HepG2 (cell line): ENCODE data around the gene CDH13. TPM values are rescaled to one million over a fixed set of nuclear protein-coding genes. Genes with fewer than 3 reads are reported as not detected.

Source experiments
- ATAC-seq: fragments of 200-7000 bp; cut with Tn5 transposase; 3 replicates; pipeline ENCODE4 v1.9.1; 2020; ENCODE audit warnings: mild to moderate bottlenecking, moderate library complexity
- BruUV-seq: library from RNA; stranded (reverse); fragments of 400-500 nt; replicated peaks from 2 replicates; lab custom pipeline; 2021; lab: Mats Ljungman, UMichigan
- CTCF ChIA-PET: fragments of 300-600 bp; formaldehyde crosslinking; extraction: SDS; loops from one replicate; lab custom pipeline; 2021; ENCODE audit warnings: low total read pairs, inconsistent platforms, low intra/inter-chr PET ratio; lab: Yijun Ruan, JAX
- POLR2A ChIA-PET: fragments of 350-600 bp; sonication (Branson Sonifier 250); formaldehyde crosslinking; loops from one replicate; lab custom pipeline; 2020; ENCODE audit warnings: antibody characterized with exemption, inconsistent platforms; lab: Yijun Ruan, JAX
- DNase-seq: peaks from one replicate; pipeline ENCODE4 v3.0.0-alpha.2; 2015; ENCODE audit warnings: low spot score
- FAIRE-seq: peaks from 3 replicates; lab custom pipeline; 2011; peaks lifted over from hg19 to GRCh38; lab: Jason Lieb, UNC
- H2AFZ ChIP-seq: one replicate; pipeline ENCODE4 v1.6.1; 2011; ENCODE audit warnings: low read length, inconsistent platforms
- H3K27ac ChIP-seq: fragments of 300-600 bp; 3 replicates; pipeline ENCODE4 v1.8.0; 2011; ENCODE audit warnings: mixed run types, mild to moderate bottlenecking, mixed read lengths, low read length, inconsistent platforms; ENCODE audit not compliant: insufficient read depth; ENCODE audit errors: extremely low read length
- H3K27me3 ChIP-seq, 2 experiments: fragments of 200-600 bp in 1 of 2; 2 replicates in 1 of 2; 3 replicates in 1 of 2; pipeline versions ENCODE4 v1.6.0 to v1.8.0; 2011; ENCODE audit warnings: low read length in 2 of 2, mild to moderate bottlenecking in 2 of 2, moderate library complexity in 2 of 2, inconsistent platforms in 1 of 2; ENCODE audit not compliant: insufficient read depth in 2 of 2, control insufficient read depth in 1 of 2
- H3K36me3 ChIP-seq, 2 experiments: fragments of 200-600 bp in 1 of 2; replicated peaks in 1 of 2; 2 replicates in 1 of 2; 3 replicates in 1 of 2; pipeline versions ENCODE4 v1.5.1 to v1.8.0; 2011; ENCODE audit warnings: low read length in 2 of 2, inconsistent platforms in 1 of 2; ENCODE audit not compliant: insufficient read depth in 2 of 2, control insufficient read depth in 1 of 2
- H3K4me1 ChIP-seq: 2 replicates; pipeline ENCODE4 v1.5.1; 2012; ENCODE audit warnings: low read length, inconsistent platforms; ENCODE audit not compliant: insufficient read depth
- H3K4me2 ChIP-seq: 2 replicates; pipeline ENCODE4 v1.6.0; 2011; ENCODE audit warnings: low read depth, low read length, inconsistent platforms
- H3K4me3 ChIP-seq, 3 experiments: fragments of 200-600 bp in 1 of 3; sonication (generic), shearing (Covaris generic) in 1 of 3; replicated peaks in 1 of 3; 2 replicates each; pipeline ENCODE4 v1.5.1; 2011 to 2016; ENCODE audit warnings: low read length in 3 of 3, inconsistent platforms in 2 of 3, low read depth in 2 of 3, mild to moderate bottlenecking in 2 of 3, control low read depth in 1 of 3, mixed read lengths in 1 of 3; ENCODE audit not compliant: insufficient read depth in 1 of 3
- H3K79me2 ChIP-seq: one replicate; pipeline ENCODE4 v1.6.1; 2011; ENCODE audit warnings: low read length, inconsistent platforms; ENCODE audit not compliant: insufficient read depth
- H3K9ac ChIP-seq: 2 replicates; pipeline ENCODE4 v1.6.0; 2011; ENCODE audit warnings: mild to moderate bottlenecking, low read depth, low read length, inconsistent platforms; ENCODE audit not compliant: insufficient read depth
- H3K9me3 ChIP-seq: 2 replicates; pipeline ENCODE4 v1.5.1; 2012; ENCODE audit warnings: mild to moderate bottlenecking, low read length
- H4K20me1 ChIP-seq: 2 replicates; pipeline ENCODE4 v1.6.0; 2011; ENCODE audit warnings: inconsistent platforms, mild to moderate bottlenecking, low read length, moderate library complexity; ENCODE audit not compliant: insufficient read depth
- ARID2 ChIP-seq: sonication (generic); formaldehyde crosslinking; IDR thresholded peaks from 2 replicates; pipeline ENCODE4 v1.8.1; 2022; ENCODE audit warnings: mild to moderate bottlenecking, missing genetic modification reagents, borderline replicate concordance
- EP300 ChIP-seq, 3 experiments: sonication (generic) in 1 of 3; formaldehyde crosslinking in 1 of 3; IDR thresholded peaks; 2 replicates each; pipeline versions ENCODE4 v1.5.1 to v1.6.1; 2011 to 2020; ENCODE audit warnings: low read depth in 2 of 3, low read length in 2 of 3, borderline replicate concordance in 1 of 3, improper control_type of control experiment in 1 of 3, mild to moderate bottlenecking in 1 of 3, missing genetic modification reagents in 1 of 3, moderate library complexity in 1 of 3
- GABPB1 ChIP-seq: IDR thresholded peaks from 2 replicates; pipeline ENCODE4 v1.6.1; 2016; ENCODE audit warnings: mild to moderate bottlenecking, missing genetic modification reagents, moderate library complexity, missing compliant biosample characterization
- KAT8 ChIP-seq: IDR thresholded peaks from 2 replicates; pipeline ENCODE4 v1.6.1; 2016; ENCODE audit warnings: missing genetic modification reagents, missing compliant biosample characterization
- MAFK ChIP-seq, 2 experiments: IDR thresholded peaks in 1 of 2; conservative IDR thresholded peaks in 1 of 2; 2 replicates each; pipeline ENCODE4 v1.6.1; 2011; ENCODE audit warnings: improper control_type of control experiment in 2 of 2, low read length in 2 of 2
- STAT5B ChIP-seq: sonication (generic); formaldehyde crosslinking; IDR thresholded peaks from 2 replicates; pipeline ENCODE4 v1.4.0; 2020; ENCODE audit warnings: missing genetic modification reagents
- TFE3 ChIP-seq: IDR thresholded peaks from 2 replicates; pipeline ENCODE4 v1.6.1; 2016
- THAP11 ChIP-seq: IDR thresholded peaks from 2 replicates; pipeline ENCODE4 v1.6.1; 2016; ENCODE audit warnings: missing biosample characterization, missing genetic modification reagents
- YEATS2 ChIP-seq: sonication (generic); formaldehyde crosslinking; IDR thresholded peaks from 2 replicates; pipeline ENCODE4 v1.4.0; 2020; ENCODE audit warnings: missing genetic modification reagents, borderline replicate concordance
- ZBTB4 ChIP-seq: sonication (generic); formaldehyde crosslinking; IDR thresholded peaks from 2 replicates; pipeline ENCODE4 v1.4.0; 2020; ENCODE audit warnings: missing genetic modification reagents, mild to moderate bottlenecking, borderline replicate concordance
- ZHX2 ChIP-seq, 2 experiments: sonication (generic) in 1 of 2; formaldehyde crosslinking in 1 of 2; IDR thresholded peaks; 2 replicates each; pipeline versions ENCODE4 v1.6.1 to v1.9.0; 2014 to 2022; ENCODE audit warnings: antibody characterized with exemption in 1 of 2, borderline replicate concordance in 1 of 2, inconsistent platforms in 1 of 2, low read depth in 1 of 2, missing genetic modification reagents in 1 of 2
- ZNF34 ChIP-seq: sonication (generic); formaldehyde crosslinking; IDR thresholded peaks from 2 replicates; pipeline ENCODE4 v1.4.0; 2020; ENCODE audit warnings: mild to moderate bottlenecking, missing genetic modification reagents, borderline replicate concordance
- ZNF569 ChIP-seq: sonication (generic); formaldehyde crosslinking; IDR thresholded peaks from 2 replicates; pipeline ENCODE4 v1.5.0; 2020; ENCODE audit warnings: mild to moderate bottlenecking, missing genetic modification reagents, moderate library complexity, borderline replicate concordance
- WGBS: methylation state at CpG from one replicate; pipeline ENCODE4 v1.1.6; 2017; ENCODE audit warnings: low lambda C conversion rate; 5-methylcytosine and 5-hydroxymethylcytosine counted together
- in situ Hi-C: cut with HindIII; loops from 2 replicates; pipeline ENCODE4 v1.10.0; 2017; ENCODE audit warnings: low pct_unique_long_range_greater_than_20kb; ENCODE audit not compliant: extremely low pct_ligation_motif_present
- intact Hi-C: fragments of 100-400 bp; cut with micrococcal nuclease; formaldehyde crosslinking; loops from one replicate; pipeline ENCODE4 v1.10.0; 2022; ENCODE audit not compliant: unreplicated experiment
- polyA plus RNA-seq, 8 experiments: library from polyadenylated mRNA; depleted of rRNA in 3 of 8; stranded (reverse) in 7 of 8; unstranded in 1 of 8; fragments of >200 nt; fragmentation: Illumina TruSeq in 4 of 8; extraction: Trizol in 4 of 8; gene quantifications; 2 replicates each; pipeline versions ENCODE4 v1.2.1 to v1.2.3, GENCODE V29; 2011 to 2016; ENCODE audit warnings: low read depth in 4 of 8, missing spikeins in 1 of 8, mixed read lengths in 1 of 8; ENCODE audit not compliant: insufficient read depth in 1 of 8
- total RNA-seq, 5 experiments: library from RNA; depleted of rRNA; stranded (reverse); fragments of >200 nt; fragmentation: Illumina TruSeq; extraction: Trizol; gene quantifications; 2 replicates each; pipeline ENCODE4 v1.2.3, GENCODE V29; 2016; ENCODE audit warnings: low read depth in 1 of 5

CDH13 gene
- total and polyA plus RNA-seq, 2 of the 13 experiments (the other 11 are each of a cell fraction or from before 2014, with no cell fraction given): not detected

GRCh38 chr16:82649766-82650165, 23.0 kb downstream of the CDH13 start:
- no peak for ATAC-seq
- no peak for DNase-seq
- Histone ChIP-seq H3K4me2 (no peak overlapping the region), H3K9me3 (no peaks in the 10 kb centered on the region), H4K20me1 (no peaks in the 10 kb centered on the region), H3K4me1 (peaks cover 22% of the 10 kb centered on the region), H3K9ac (no peak overlapping the region), H3K27ac (no peak overlapping the region), H2AFZ (no peak overlapping the region), H3K27me3 (no peaks in the 10 kb centered on the region), H3K36me3 (no peaks in the 10 kb centered on the region), H3K4me3 (no peak overlapping the region), H3K79me2 (no peaks in the 10 kb centered on the region)
- WGBS: 8% methylated on average over 3 of the region's 3 CpGs
- CTCF ChIA-PET: no interaction called here
- no TSS peak for BruUV-seq
- POLR2A ChIA-PET: no interaction called here
- in situ Hi-C loops (no loop called here), intact Hi-C loops (no loop called here)
- no peak for FAIRE-seq
- no peak for TF ChIP-seq MAFK (conservative IDR thresholded peaks at IDR 0.05 in 1 of 2, IDR thresholded peaks at IDR 0.05 in 1 of 2; ENCODE audit: low read length in 2 of 2)
- no peak for TF ChIP-seq TFE3 (CRISPR knock-in tag)
- no peak for TF ChIP-seq THAP11 (CRISPR knock-in tag)
- TF ChIP-seq KAT8: no peak
- TF ChIP-seq EP300 (IDR thresholded peaks at IDR 0.05; ENCODE audit: low read depth in 2 of 2, low read length in 2 of 2): no peak
- no peak for TF ChIP-seq EP300 (CRISPR knock-in tag; IDR thresholded peaks at IDR 0.05; ENCODE audit: borderline replicate concordance)
- no peak for TF ChIP-seq YEATS2 (CRISPR knock-in tag)
- TF ChIP-seq ARID2: no peak
- no peak for TF ChIP-seq ZNF569 (CRISPR knock-in tag)
- TF ChIP-seq ZHX2 (IDR thresholded peaks at IDR 0.05; ENCODE audit: low read depth): no peak
- no peak for TF ChIP-seq ZHX2 (CRISPR knock-in tag; IDR thresholded peaks at IDR 0.05; ENCODE audit: borderline replicate concordance)
- no peak for TF ChIP-seq GABPB1 (CRISPR knock-in tag)
- TF ChIP-seq ZBTB4: no peak
- no peak for TF ChIP-seq STAT5B
- no peak for TF ChIP-seq ZNF34 (CRISPR knock-in tag)
